PFSK-1 (cell line): ENCODE data around the gene CFP.

ENCODE experiments used
- FOXP2 ChIP-seq: optimal IDR thresholded peaks from 2 replicates; pipeline ENCODE3; 2011; ENCODE audit warnings: borderline replicate concordance, control low read depth, inconsistent platforms; ENCODE audit not compliant: insufficient read depth; ENCODE audit errors: extremely low read length, extremely low read depth
- POLR2AphosphoS5 ChIP-seq: IDR thresholded peaks from 2 replicates; pipeline ENCODE4 v1.6.1; 2012; ENCODE audit warnings: low read depth, mild to moderate bottlenecking, control low read depth, low read length, moderate library complexity
- SIN3A ChIP-seq: IDR thresholded peaks from 2 replicates; pipeline ENCODE4 v1.6.1; 2012; ENCODE audit warnings: mild to moderate bottlenecking, low read length, moderate library complexity, borderline replicate concordance; ENCODE audit not compliant: insufficient read depth
- TAF1 ChIP-seq: IDR thresholded peaks from 2 replicates; pipeline ENCODE4 v1.6.1; 2012; ENCODE audit warnings: low read length, control low read depth, borderline replicate concordance; ENCODE audit not compliant: insufficient read depth
- TF ChIP-seq, protein P1 (sequence below), 2 experiments: IDR thresholded peaks; 2 replicates each; pipeline versions ENCODE4 v1.6.1 to v1.8.0; 2011 to 2012; ENCODE audit warnings: low read depth in 2 of 2, low read length in 2 of 2, control low read depth in 1 of 2, inconsistent platforms in 1 of 2, mild to moderate bottlenecking in 1 of 2, moderate library complexity in 1 of 2; ENCODE audit not compliant: insufficient read depth in 1 of 2

CFP gene

GRCh38 chrX:47590984-47591383 is 38.7 kb downstream of the CFP start:
- TF ChIP-seq, protein P1, sequence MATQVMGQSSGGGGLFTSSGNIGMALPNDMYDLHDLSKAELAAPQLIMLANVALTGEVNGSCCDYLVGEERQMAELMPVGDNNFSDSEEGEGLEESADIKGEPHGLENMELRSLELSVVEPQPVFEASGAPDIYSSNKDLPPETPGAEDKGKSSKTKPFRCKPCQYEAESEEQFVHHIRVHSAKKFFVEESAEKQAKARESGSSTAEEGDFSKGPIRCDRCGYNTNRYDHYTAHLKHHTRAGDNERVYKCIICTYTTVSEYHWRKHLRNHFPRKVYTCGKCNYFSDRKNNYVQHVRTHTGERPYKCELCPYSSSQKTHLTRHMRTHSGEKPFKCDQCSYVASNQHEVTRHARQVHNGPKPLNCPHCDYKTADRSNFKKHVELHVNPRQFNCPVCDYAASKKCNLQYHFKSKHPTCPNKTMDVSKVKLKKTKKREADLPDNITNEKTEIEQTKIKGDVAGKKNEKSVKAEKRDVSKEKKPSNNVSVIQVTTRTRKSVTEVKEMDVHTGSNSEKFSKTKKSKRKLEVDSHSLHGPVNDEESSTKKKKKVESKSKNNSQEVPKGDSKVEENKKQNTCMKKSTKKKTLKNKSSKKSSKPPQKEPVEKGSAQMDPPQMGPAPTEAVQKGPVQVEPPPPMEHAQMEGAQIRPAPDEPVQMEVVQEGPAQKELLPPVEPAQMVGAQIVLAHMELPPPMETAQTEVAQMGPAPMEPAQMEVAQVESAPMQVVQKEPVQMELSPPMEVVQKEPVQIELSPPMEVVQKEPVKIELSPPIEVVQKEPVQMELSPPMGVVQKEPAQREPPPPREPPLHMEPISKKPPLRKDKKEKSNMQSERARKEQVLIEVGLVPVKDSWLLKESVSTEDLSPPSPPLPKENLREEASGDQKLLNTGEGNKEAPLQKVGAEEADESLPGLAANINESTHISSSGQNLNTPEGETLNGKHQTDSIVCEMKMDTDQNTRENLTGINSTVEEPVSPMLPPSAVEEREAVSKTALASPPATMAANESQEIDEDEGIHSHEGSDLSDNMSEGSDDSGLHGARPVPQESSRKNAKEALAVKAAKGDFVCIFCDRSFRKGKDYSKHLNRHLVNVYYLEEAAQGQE (IDR thresholded peaks at IDR 0.05; ENCODE audit: insufficient read depth in 1 of 2, low read depth in 2 of 2, low read length in 2 of 2), result no peak
- no peak for TF ChIP-seq SIN3A
- no peak for TF ChIP-seq TAF1
- TF ChIP-seq FOXP2, result no peak
- no peak for TF ChIP-seq POLR2AphosphoS5

DNA sequence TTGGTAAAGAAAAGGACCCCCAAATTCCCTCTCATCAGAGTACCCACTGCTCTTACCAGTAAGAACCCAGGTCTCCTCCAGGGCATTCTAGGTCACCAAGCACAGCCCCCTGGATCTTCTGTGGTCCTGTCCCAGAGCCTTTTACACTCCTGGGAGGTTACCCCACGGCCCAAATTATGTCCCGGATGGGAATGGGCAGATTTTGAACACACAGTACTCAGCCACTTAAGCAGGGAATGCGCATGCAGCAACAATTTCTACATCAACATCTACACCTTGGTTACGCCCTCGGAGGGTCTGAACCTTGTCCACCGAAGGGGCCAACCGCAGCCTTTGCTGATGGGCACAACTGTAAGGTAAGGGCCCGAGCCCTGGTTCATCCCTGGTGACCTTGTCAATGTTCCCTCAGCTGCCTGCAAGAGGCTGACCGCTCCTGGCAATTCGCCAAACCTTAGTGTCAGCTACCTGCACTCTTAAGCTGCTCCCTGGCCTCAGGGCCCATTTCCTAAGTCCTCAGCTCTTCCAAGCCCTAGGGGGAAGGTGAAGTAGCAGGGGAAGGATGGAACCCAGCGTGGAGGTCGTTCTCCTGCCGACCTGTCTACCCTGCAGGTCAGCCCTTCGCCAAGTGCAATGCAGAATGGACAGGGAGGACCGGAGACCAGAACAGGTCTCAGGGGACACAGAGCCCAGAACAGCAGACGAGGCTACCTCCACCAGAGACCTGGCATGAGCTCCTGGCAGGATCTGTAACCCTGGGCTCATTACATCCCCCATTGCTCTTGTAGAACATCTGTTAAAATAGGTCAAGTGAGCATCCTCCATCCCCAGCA is 41.6 kb downstream of the CFP start:
- TF ChIP-seq SIN3A (no peak), FOXP2 (no peak), POLR2AphosphoS5 (no peak), TAF1 (no peak)
- TF ChIP-seq, protein P1 (IDR thresholded peaks at IDR 0.05; ENCODE audit: insufficient read depth in 1 of 2, low read depth in 2 of 2, low read length in 2 of 2), result no peak

GRCh38 chrX:47587091-47587891 is 42.4 kb downstream of the CFP start:
- TF ChIP-seq POLR2AphosphoS5, result no peak
- TF ChIP-seq SIN3A, result no peak
- no peak for TF ChIP-seq FOXP2
- TF ChIP-seq TAF1, result no peak
- TF ChIP-seq, protein P1 (IDR thresholded peaks at IDR 0.05; ENCODE audit: insufficient read depth in 1 of 2, low read depth in 2 of 2, low read length in 2 of 2), result no peak

- TF ChIP-seq, protein P1 (IDR thresholded peaks at IDR 0.05; ENCODE audit: insufficient read depth in 1 of 2, low read depth in 2 of 2, low read length in 2 of 2), result no peak
- TF ChIP-seq SIN3A, result no peak
- no peak for TF ChIP-seq POLR2AphosphoS5
- no peak for TF ChIP-seq TAF1
- TF ChIP-seq FOXP2, result no peak
Observed at GRCh38 chrX:47586043-47586787, 43.5 kb downstream of the CFP start.
